Measurements from ENCODE around the gene TCHHL1.

The TCHHL1 gene

DNA sequence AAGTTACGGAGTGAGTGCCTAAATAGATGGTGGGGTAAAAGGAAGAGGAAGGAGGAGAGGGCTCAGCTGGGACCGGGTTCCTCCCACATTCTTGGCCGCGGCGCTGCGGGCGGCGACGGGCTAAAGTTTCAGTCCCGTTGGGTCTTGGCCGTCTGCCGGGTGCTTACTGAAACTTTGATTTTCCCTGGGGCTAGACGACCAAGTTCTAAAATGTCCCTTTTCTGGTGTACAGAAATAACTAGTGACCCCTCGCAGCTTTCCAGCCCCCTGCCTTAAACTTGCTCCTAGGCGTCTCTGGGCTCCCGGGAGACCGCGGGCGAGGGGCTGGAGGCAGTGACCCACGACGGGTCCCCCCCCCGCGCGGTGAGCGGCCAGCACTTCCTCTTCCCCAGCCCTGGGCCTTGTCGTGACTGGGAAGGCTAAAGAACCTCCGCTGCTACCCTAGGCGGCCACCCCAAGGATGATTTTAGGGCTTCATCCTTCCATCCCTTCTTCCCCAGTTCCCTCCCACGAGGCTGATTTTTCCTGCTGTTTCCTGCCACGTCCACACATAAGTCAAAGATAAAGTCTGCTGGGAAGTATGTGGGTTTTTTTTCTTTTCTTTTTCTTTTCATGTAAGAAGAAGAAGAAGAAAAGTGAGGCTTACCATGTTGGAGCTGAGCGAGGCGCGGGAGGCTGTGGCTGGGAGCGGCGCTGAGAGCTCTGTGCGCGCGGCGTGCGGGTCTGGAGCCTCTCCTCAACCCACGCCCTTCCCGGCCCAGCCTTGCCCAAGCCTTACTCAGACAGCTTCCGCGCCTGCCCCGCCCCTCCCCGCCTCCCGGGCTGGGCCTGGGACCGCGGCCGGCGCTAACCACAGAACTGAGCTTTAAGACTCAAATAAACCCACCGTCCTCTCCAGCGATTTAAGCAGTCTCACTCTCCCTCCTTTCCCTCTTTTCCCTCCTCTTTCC lies 52.3 kb downstream of the TCHHL1 start, which contains the start of gene S100A11:
S100A11 (minus strand) TSS at position 738 of the 950 bp plus-strand sequence; CDS start at position 649, 89 bp downstream.
- peak; percentile 69 to 73 for DNase-seq

DNA sequence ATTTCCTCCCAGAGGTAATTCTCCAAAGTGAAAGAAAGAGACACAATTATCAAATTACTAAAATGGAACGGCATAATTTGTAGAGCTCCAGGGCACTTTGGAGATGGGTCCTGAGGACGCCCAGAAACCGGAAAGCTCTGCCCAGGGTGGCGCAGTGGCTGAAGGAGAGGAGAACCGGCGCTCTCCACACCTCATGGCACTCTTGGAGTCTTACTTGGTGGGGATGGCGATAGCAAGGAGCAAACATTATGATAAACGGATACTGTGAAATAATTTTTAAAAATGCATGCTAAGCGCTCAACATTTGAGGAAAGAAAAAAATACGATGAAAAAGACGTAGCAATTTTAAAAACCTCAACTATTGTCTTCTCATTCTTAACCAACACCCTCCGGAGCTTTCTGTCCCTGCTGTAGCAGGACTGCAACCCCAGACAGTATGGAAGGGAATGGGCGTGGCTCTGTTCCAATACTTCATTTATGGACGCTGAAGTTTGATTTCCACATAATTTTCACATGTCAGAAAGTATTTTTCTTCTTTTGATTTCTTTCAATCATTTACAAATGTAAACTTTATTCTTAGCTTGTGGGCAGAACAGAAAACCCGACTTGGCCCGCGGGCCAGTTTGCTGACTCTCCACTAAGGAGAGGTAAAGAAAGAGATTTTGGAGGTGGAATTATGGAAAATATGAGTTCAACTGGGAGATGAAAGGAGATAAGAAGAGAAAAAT lies 53.2 kb downstream of the TCHHL1 start:
- no peak for DNase-seq

DNA sequence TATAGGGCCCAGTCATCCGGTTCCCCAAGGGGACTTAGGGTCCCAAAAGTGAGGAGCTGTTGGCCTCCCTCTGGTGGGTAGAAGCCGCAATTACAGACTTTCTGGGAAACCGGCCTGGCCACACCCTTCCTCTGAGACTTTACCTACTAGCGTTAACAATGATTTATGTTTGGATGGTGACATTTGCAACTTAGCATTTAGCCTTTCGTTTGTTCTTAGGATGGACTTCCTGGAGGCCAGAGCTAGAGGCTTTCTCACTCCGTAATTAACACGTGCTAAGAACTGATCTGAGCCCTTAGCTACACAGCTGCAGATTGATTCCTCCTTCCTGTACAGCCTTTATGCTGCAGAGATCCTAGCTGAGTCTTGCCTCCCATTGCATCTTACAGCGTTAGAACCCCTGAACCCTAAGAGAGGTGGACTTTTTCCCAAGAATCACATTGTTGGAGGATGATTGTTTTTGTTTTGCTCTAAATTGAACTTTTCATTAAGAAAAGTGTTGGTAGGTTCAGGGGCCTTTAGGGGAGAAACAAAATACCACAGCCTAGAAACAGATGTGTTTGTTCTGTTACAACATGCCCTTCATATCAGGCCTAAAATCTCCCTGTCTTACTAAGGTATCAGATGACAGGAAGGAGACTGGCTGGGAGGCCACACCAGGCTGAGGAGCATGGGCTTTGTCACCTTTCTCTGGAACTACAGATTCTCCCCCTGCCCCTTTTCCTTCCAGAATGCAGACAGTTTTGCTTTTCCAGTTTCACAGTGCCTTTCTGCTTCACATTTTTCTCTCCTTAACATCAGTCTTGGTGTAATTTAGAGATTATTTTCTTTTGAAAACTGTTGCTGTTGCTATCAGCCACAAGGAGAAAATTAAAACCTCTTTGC lies 54.0 kb downstream of the TCHHL1 start:
- DNase-seq = peak; percentile 56 to 60

DNA sequence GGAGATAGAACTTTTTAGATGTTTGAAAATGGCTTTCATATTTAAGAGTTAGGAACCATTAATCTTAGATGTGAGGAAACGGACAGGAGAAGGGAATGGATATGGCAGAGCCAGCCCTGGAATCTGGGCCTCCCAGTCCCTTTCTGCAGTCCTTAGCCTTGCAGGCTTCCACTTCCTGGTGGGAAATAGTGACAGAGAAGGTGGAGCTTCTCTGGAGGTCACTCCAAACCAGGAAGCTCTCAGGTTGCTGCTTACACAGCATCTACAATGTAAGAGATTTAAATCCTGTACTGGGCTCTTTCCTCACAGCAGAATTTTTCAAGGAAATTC lies 54.6 kb downstream of the TCHHL1 start:
- no peak for DNase-seq
